Activated CD8-positive, alpha-beta memory T cell treated with anti-CD3 and anti-CD28 coated beads, Interleukin-2, amount 50 U/mL, for 1 hour (primary cell): ENCODE data around the gene AHCYL2.
"Not testable (repeated sequence)": the region's sequence is repeated elsewhere in the genome, so short reads cannot be mapped to it uniquely, and the experiment has no call there.

Source experiments
- DNase-seq: peaks from one replicate; pipeline ENCODE4 v3.0.0-alpha.2; 2020; ENCODE audit errors: extremely low read depth

Gene AHCYL2

DNA sequence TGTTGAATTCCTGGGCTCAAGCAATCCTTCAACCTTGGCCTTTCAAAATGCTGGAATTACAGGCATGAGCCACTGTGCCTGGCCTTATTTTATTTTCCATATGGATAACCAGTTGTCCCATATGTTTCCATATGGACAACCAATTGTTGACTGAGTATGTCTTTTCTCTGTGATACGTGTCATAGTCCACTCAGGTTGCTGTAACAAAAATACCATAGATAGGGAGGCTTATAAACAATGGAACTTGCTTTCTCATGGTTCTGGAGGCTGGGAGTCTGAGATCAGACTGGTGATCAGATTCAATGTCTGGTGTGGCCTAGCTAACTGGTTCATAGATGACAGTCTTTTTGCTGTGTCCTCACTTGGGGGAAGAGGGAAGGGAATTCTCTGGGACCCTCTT is 19.4 kb downstream of the AHCYL2 start:
- no peak for DNase-seq

DNA sequence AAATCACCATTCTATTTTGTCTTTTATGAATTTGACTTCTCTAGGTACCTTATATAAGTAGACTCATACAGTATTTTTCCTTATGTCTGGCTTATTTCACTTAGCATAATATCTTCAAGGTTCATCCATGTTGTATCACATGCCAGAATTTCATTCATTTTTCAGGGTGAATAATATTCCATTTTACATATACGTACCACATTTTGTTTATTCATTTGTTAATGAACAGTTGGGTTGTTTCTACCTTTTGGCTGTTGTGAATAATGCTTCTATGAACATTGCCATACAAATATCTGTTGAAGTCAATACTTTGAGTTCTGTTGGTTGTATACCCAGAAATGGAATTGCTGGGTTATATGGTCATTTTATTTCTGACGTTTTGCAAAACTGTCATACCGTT is 20.7 kb downstream of the AHCYL2 start:
- no peak for DNase-seq

DNA sequence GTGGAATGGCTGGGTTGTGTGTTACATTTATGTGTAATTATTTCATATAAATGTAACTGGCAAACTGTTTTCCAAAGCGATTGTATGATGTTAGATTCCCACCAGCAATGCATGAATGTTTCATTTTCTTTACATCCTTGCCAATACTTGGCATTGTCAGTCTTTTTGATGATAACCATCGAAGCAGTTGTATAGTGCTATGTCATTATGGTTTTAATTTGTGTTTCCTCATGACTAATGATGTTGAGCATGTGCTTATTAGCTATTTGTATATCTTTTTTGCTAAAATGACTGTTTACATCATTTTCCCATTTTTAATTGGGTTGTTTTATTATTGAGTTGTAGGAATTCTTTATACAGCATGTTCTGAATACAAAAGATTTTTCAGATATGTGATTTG is 22.3 kb downstream of the AHCYL2 start:
- DNase-seq: no peak

DNA sequence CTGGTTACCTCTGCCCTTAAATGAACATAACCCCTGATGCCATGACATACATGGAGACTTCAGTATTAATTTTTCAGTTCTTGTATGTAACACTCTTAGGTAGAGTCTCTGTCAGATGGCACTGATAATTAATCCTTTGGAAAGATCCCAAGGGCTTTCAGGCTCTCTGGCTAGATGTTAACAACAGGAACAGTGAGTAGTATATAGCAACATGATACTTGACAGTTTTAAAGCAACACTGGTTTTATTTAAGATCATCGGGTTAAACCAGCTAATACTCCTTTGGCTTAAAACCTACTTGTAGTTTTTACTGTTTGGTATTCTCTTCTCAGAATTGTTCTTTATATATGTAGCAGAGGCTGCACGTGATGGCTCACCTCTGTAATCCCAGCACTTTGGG is 27.3 kb downstream of the AHCYL2 start:
- DNase-seq: no peak

DNA sequence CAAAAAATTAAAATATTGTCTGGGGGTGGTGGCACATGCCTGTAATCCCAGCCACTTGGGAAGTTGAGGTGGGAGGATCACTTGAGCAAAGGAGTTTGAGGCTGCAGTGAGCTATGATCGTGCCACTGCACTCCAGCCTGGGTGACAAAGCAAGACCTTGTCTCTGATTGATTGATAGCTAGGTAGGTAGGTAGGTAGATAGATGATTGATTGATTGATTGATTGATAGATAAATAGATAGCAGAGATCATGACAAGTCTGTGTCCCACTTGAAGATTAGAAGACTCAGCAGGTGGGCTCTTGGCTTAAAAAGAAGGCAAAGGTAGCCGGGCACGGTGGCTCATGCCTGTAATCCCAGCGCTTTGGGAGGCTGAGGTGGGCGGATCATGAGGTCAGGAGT is 27.8 kb downstream of the AHCYL2 start:
- not testable (repeated sequence) for DNase-seq

DNA sequence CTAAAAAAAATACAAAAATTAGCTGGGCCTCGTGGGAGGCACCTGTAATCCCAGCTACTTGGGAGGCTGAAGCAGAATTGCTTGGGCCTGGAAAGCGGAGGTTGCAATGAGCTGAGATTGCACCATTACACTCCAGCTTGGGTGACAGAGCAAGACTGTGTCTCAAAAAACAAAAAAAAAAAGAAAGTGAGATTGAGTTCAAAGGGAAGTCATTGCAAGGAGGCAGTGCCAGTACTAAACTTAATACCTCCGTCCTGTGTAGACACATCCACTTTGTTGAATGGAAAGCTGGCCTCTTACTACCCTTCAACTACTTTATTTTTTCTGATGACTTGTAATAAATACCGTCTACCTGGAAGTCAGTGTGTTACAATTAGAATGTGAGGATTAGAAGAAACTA is 31.0 kb downstream of the AHCYL2 start:
- DNase-seq: no peak

DNA sequence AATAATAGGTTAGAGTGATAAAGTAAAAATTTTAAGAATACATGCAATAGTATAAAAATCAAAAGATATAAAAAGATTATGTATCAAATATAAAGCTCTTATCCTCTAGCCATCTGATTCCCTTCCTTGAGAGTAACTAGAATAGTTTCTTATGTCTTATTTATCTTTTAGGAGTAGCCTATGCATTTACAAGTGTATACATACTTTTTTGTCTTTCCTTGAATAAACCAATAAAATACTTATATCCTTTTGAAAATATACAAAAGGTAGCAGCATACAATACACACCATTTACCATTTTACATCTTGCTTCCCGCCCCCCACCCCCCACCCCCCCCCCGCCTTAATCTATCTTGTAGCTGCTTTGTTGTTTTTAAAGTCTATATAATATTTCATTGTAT is 31.4 kb downstream of the AHCYL2 start:
- DNase-seq: no peak

DNA sequence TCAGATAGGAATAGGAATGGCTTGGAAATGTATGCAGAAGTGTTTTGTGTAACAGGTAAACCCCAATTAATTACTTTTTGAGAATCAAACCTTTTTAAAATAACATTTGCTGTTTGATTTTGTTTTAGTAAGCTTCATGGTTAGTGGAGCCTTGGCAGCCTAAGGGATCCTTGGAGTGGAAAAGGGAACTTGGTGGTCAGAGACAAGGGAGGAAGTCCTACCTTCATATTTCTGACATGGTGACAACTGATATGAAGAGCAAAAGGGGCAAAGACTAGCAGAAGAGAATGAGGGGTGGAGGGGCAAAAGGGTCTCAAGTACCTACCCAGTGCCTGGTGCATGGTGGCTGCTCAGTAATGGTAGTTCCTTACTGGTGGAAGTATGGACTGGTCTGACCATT is 32.3 kb downstream of the AHCYL2 start:
- no peak for DNase-seq

DNA sequence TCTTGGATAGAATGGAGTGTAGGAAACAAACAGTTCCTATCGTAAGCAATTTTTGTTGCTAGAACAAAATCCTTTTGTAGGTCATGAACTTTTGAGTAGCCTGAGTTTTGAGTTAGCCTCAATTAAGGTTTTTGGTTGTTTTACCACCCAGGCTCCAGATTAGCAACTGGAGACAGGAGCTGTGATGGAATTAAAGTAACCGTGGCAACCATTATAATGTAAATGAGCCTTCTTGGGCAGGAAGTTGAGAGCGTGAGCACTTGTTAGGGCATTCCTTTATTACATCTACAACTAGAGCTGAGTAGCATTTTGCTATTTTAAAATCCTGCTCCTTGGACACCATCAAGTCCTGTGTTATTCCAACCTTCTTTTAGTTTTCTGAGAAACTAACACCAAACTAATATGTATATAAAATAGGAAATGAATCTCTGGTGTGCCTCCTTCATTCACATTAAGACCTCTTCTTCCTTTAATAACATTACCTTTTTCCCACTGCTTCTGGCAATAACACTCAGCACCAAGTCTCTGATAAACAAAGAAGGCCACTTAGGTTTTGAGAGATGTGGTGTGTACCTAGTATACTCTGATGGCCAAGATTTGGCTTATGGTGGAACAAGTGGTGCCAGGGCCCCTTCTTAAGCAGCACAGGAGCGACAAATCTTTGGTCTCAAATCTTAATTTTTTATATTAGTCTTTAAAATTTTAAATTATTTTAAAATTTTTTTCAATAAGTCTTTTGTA is 34.0 kb downstream of the AHCYL2 start:
- no peak for DNase-seq

DNA sequence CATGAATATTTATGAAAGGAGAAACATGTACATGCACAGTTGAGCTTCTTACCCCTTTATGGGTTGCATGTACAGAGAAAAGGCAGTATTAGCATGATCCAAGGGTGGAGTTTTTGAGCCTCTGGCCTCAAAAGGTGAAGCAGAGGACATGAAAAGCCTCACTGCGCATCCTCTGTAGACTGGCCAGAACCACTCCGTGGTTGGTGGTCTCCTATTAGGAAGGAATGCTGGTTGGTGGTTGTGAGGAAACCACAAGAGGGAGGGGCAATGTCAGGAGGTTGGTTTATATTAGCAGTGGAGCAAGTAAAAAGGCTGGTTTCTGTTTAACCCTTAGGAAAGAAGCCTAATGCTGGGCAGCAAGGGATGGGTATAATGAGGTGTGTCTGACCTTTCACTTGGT is 37.5 kb downstream of the AHCYL2 start:
- DNase-seq: no peak

DNA sequence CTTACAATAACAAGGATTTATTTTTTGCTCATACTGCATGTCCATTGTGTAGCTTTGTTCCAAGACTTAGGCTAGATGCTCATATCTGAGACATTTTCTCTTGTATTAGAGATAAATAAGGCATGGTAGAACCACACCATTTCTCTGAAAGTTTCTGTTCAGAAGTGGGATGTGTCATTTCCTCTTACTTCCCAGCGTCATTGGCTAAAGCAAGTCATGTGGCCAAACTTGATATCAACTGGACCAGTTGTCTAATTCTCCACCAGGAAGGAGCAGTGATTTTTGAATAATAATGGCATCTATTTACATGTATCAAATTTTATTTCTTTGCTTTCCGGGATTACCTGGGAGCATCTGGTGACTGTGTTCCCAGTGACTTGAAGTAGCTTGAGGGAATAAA is 38.3 kb downstream of the AHCYL2 start:
- no peak for DNase-seq

DNA sequence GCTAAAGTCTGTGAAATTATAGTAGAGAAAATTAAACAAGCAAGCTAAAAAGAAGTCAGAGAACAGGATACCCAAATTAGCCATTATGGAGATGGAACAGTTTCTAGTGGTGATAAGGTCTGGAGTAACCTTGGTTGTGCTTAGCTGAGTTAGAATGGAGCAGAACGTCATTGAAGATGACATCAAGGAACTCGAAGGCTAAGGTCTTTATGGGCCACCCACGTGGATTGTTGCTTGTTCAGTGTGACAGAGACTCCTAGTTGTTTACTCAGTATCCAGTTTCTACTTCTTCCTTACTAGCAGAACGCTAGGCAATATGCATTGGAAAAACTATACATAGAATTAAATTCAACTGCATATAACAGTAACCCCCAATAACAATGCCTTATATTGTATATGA is 39.7 kb downstream of the AHCYL2 start:
- no peak for DNase-seq

DNA sequence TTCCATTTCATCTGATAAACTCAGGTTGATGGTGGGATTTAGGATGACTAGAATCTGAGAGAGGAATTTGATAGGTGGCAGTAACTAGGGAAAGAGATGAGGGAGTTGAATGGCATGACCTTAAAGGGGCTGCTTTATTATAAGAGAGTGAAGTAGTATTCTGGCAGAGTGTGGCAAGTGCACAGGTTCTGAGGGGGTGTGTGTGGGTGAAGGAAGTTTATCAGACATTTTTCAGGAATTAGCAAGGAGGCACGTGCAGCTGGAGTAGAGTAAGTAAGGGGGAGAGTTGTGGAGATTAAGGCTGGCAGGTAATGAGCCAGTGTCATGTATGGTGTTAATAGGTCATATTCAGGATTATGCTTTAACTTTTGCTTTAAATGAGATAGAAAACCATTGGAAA is 40.5 kb downstream of the AHCYL2 start:
- DNase-seq: no peak

DNA sequence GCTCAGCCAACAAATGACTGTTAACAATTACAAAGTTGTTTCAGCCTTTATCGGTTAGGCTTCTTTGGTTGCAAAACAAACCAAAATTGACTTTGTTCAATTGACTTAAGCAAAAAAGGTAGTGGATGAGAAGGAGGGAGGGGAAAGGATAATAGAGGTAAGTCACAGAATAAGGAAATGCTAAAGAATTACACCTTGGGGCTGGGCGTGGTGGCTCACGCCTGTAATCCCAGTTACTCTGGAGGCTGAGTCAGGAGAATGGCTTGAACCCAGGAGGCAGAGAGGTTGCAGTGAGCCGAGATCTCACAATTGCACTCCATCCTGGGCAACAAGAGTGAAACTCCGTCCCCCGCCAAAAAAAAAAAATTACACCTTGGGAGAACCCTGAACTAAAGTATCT is 41.4 kb downstream of the AHCYL2 start:
- DNase-seq: no peak

DNA sequence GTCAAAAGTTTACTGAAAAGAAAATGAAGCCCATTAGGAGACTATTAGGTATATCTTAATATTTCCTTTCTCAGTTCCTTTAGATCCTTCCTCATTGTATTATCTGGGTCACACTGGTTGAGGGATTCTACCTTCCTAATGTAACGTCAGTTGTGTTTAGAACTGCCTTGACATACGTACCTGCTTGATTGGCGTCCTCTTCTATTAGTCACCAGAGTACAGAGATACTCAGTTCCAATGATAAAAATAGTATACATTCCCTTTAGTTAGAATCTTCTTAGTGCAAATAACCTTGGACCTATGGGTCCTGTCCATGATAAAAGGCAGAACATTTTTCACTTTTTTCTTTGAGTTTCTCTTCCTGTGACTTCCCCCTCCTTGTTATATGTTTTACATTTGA is 45.2 kb downstream of the AHCYL2 start:
- DNase-seq: no peak

DNA sequence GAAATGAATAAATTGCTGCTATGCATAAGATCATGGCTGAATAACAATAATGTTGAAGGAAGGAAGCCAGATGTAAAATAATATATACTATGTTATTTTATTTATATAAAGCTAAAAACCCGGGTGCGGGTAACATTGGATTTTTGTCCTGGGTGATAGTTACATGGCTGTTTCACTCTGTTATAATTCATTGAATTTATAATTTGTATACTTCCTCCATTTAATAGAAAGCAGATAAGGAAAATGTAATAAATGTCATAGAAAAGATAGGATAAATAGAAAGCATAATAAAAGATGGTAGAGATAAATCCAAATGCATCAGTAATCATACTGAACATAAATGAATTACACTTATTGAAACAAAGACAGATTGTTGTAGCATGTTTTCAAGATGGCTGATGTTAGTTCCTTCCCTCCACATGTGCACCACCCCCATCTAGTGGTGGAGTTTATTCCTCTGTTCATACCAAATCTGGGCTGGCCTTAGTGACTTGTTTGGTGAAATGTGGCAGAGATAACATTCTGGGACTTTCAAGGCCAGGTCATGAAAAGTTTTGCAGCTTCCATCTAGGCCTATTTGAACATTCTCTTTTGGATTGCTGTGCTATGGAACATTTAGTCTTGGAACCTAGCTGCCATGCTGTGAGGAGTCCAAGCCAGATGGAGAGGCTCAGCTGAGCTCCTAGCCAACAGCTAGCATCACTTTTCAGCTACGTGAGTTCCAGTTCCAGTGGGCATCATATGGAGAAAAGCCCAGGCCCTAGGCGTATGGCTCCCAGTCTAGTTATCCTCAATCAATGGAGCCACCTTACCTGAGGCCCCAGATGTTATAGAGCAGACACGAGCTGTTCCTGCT is 46.9 kb downstream of the AHCYL2 start:
- peak; percentile 49 for DNase-seq

DNA sequence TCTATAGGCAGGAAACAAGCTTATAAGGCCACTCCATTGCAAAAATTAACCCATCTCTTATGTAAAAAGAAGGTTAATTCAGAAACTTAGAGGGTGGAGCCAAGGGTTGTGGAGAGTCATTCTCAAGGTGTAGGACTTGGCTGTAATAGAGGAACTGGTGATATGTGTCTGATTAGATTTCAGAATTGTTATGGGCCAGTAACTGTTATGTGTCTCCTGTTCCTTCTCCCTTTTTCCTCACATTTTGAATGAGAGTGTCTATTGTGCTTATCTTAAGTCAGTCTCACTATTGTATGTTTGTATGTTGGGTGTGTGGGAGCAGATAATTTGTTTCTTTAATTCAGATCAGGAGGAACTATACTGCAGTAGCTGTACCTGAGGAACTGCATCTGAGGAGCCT is 49.1 kb downstream of the AHCYL2 start:
- no peak for DNase-seq

DNA sequence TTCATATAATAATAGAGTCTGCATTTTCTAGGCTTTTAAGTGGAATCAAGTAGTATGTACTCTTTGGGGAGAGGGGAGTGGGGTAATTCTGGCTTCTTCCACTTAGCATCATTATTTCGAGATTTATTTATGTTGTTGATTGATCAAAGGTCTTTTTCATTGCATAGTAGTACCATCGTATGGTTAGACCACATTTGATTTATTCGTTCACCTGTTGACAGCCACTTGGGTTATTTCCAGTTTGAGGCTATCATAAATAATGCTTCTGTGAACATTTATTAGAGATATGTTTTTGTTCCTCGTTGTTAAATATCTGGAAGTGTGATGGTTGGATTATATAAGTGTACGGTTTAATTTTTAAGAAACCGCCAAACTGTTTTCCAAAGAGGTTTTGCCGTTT is 52.8 kb downstream of the AHCYL2 start:
- DNase-seq: no peak

DNA sequence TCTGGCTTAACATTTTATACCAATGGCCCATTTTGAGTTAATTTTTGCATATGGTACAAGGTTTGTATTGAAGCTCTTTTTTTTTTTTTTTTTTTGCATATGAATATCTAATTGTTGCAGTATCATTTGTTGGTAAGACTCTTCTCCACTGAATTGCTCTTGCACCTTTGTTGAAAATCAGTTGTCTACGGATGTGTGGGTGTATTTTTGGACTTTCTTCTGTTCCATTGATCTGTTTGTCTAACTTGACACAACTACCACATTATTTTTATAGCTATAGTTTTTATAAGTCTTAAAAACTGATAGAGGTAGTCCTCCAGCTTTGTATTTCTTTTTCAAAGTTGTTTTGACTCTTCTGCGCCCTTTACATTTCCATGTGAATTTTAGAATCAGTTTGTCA is 53.9 kb downstream of the AHCYL2 start:
- DNase-seq: no peak

DNA sequence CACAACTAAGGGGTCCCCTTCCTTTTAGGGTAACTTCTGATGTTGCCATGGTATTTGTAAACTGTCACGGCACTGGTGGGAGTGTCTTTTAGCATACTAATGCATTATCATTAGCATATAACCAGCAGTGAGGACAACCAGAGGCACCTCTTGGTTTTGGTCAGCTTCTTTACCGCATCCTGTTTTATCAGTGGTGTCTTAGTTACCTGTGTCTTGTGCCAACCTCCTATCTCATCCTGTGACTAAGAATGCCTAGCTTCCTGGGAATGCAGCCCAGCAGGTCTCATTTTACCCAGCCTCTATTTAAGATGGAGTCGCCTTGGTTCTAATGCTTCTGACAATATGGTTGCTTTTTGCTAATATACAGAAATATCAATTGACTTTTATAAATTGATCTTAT is 54.9 kb downstream of the AHCYL2 start:
- no peak for DNase-seq

DNA sequence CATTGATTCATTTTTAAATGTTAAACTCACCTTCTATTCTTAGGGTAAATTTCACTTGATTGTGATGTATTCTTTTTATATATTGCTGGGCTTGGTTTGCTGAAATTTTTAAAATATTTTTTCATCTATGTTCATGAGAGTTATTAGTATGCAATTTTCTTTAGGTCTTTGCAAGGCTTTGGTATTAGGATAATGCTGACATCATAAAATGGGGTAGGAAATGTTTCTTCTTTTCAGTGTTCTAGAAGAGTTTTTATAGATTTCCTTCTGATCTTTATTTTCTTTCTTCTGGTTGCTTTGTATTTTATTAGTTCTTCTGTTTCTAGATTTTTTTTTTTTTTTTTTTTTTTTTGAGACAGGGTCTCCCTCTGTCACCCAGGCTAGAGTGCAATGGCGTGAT is 56.3 kb downstream of the AHCYL2 start:
- DNase-seq: no peak

DNA sequence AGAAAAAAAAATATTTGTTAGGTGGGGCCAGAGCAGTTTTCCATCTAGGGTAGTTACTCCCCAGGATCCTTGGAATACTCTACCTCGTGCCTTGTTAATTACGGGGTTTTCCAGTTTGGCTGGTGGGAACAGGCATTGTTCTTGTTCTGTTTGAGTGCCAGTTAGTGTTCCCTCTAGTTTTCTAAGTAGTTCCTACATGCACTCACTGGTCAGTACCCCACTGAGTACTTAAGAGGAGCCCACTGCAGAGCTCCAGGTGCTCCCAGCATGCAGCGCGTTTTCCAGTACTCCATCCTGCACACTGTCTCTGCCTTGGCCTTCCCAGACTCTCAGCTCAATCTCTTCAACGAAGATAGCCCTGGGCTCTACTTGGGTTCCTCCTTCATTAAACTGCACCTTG is 58.0 kb downstream of the AHCYL2 start:
- DNase-seq: no peak

DNA sequence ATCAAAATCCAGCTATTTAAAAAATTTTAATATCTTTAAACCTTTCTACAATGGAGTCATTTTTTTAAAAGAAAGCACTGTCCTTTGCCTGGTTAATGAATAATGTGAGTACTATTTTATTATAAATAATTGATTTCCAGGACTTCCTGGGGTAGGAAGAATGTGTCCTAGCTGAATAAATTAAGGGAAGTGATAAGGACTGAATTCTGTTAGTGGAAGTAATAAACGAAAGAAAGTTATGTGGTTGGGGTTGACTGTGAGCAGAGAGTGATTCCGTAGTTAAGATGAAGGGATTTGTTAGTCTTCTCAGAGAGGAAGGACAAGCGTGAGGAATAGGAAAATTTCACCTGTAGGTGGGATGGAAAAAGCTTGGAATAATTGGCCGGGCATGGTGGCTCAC is 59.1 kb downstream of the AHCYL2 start:
- DNase-seq: no peak

DNA sequence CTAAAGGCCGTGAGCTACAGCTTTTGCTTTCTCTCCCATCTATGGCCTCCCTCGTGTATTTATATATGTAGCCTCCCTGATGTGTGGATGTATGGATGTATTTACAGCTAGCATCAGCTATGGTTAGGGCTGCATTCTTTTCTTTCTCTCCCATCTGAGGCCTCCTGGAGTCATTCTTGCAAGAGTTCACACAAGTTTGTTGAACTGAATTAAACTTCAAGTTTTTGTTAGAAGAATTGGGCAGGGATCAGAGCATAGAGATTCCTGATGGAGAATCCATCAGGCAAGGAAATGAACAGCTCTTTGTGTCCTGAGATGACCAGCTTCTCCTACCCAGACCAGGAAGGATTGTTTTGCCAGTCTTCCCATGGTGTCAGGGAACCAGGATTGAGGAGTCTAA is 60.3 kb downstream of the AHCYL2 start:
- no peak for DNase-seq
